HEK293 (cell line): Measurements from ENCODE around the gene ADAMTS12.

Experiments
- REST ChIP-seq: fragments of 450-650 bp; formaldehyde crosslinking; IDR thresholded peaks from 2 replicates; pipeline ENCODE4 v1.5.1; 2016; ENCODE audit warnings: missing biosample characterization, missing genetic modification characterization
- SALL2 ChIP-seq: fragments of 450-650 bp; formaldehyde crosslinking; IDR thresholded peaks from 2 replicates; pipeline ENCODE4 v1.5.0; 2017; ENCODE audit warnings: missing biosample characterization, mild to moderate bottlenecking, missing genetic modification characterization, borderline replicate concordance
- SETDB1 ChIP-seq: IDR thresholded peaks from one replicate; pipeline ENCODE4 v1.6.1; 2017; ENCODE audit warnings: mild to moderate bottlenecking, low read length, moderate library complexity, mixed read lengths; ENCODE audit not compliant: insufficient read length
- ZNF280D ChIP-seq: fragments of 450-650 bp; formaldehyde crosslinking; IDR thresholded peaks from 2 replicates; pipeline ENCODE4 v1.5.1; 2016; ENCODE audit warnings: missing biosample characterization, missing genetic modification characterization
- TF ChIP-seq, protein P1 (sequence below): fragments of 450-650 bp; formaldehyde crosslinking; IDR thresholded peaks from 2 replicates; pipeline ENCODE4 v1.5.1; 2016; ENCODE audit warnings: missing biosample characterization, missing genetic modification characterization

DNA sequence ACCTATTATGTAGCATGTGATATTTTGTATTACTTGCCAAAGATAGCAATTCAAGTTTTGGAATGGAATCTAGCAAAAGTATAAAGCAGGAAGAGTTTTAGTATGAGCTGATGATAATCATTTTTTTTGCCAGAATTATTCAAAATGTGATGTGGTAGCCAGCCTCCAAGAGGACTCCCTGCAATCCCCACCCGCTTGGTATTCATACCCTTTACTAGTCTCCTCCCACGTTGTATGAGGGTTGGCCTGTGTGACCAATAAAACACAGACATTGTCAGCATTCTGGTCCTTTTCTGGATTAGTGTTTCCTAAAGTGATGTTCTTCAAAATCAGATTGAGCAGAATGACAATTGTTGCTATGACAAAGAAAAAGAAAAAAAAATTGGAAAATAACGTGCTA lies 387.2 kb downstream of the ADAMTS12 start:
- TF ChIP-seq, protein P1, sequence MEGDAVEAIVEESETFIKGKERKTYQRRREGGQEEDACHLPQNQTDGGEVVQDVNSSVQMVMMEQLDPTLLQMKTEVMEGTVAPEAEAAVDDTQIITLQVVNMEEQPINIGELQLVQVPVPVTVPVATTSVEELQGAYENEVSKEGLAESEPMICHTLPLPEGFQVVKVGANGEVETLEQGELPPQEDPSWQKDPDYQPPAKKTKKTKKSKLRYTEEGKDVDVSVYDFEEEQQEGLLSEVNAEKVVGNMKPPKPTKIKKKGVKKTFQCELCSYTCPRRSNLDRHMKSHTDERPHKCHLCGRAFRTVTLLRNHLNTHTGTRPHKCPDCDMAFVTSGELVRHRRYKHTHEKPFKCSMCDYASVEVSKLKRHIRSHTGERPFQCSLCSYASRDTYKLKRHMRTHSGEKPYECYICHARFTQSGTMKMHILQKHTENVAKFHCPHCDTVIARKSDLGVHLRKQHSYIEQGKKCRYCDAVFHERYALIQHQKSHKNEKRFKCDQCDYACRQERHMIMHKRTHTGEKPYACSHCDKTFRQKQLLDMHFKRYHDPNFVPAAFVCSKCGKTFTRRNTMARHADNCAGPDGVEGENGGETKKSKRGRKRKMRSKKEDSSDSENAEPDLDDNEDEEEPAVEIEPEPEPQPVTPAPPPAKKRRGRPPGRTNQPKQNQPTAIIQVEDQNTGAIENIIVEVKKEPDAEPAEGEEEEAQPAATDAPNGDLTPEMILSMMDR (tag by site-specific recombination) = no peak
- TF ChIP-seq ZNF280D (tag by site-specific recombination) (no peak), REST (tag by site-specific recombination) (no peak), SETDB1 (no peak), SALL2 (tag by site-specific recombination) (no peak)
